ENCODE measurements around the gene KCNE3. TPM values are rescaled to one million over a fixed set of nuclear protein-coding genes. Genes with fewer than 3 reads are reported as not detected.

KCNE3 gene
- total RNA-seq, 1 donor, result 1.8 TPM

GRCh38 chr11:74459584-74459983, 7.8 kb downstream of the KCNE3 start:
- DNase-seq (ENCODE audit: insufficient read length, low spot score, missing footprints), result no peak
- no peaks in the 10 kb centered on the region for H3K36me3 ChIP-seq (ENCODE audit: insufficient read depth, low read length)
- H4K20me1 ChIP-seq (ENCODE audit: insufficient read depth, low read length), result no peaks in the 10 kb centered on the region
- H3K27me3 ChIP-seq (ENCODE audit: insufficient read depth, low read length), result no peaks in the 10 kb centered on the region
- H3K4me3 ChIP-seq (ENCODE audit: insufficient read depth, low read length), result no peak overlapping the region
- H3K79me2 ChIP-seq (ENCODE audit: insufficient read depth, low read length), result no peaks in the 10 kb centered on the region
- TF ChIP-seq, protein P1, sequence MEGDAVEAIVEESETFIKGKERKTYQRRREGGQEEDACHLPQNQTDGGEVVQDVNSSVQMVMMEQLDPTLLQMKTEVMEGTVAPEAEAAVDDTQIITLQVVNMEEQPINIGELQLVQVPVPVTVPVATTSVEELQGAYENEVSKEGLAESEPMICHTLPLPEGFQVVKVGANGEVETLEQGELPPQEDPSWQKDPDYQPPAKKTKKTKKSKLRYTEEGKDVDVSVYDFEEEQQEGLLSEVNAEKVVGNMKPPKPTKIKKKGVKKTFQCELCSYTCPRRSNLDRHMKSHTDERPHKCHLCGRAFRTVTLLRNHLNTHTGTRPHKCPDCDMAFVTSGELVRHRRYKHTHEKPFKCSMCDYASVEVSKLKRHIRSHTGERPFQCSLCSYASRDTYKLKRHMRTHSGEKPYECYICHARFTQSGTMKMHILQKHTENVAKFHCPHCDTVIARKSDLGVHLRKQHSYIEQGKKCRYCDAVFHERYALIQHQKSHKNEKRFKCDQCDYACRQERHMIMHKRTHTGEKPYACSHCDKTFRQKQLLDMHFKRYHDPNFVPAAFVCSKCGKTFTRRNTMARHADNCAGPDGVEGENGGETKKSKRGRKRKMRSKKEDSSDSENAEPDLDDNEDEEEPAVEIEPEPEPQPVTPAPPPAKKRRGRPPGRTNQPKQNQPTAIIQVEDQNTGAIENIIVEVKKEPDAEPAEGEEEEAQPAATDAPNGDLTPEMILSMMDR (IDR thresholded peaks at IDR 0.05; ENCODE audit: extremely low read depth, low read depth, low read length), result no peak
- H2AFZ ChIP-seq (ENCODE audit: low read length), result no peak overlapping the region
- no peak overlapping the region for H3K4me2 ChIP-seq (ENCODE audit: insufficient read depth, low read length)
- no peak overlapping the region for H3K27ac ChIP-seq (ENCODE audit: low read depth, low read length)
- peaks cover 8% of the 10 kb centered on the region for H3K4me1 ChIP-seq (ENCODE audit: insufficient read depth, low read length)
- no peaks in the 10 kb centered on the region for H3K9me3 ChIP-seq (ENCODE audit: low read depth, low read length)

GRCh38 chr11:74457356-74457755, 10.0 kb downstream of the KCNE3 start:
- H3K79me2 ChIP-seq (ENCODE audit: insufficient read depth, low read length), result no peaks in the 10 kb centered on the region
- no peak overlapping the region for H2AFZ ChIP-seq (ENCODE audit: low read length)
- peaks cover 5% of the 10 kb centered on the region for H3K27me3 ChIP-seq (ENCODE audit: insufficient read depth, low read length)
- no peaks in the 10 kb centered on the region for H4K20me1 ChIP-seq (ENCODE audit: insufficient read depth, low read length)
- no peak overlapping the region for H3K4me2 ChIP-seq (ENCODE audit: insufficient read depth, low read length)
- no peak for DNase-seq (ENCODE audit: insufficient read length, low spot score, missing footprints)
- H3K9me3 ChIP-seq (ENCODE audit: low read depth, low read length), result no peaks in the 10 kb centered on the region
- H3K4me1 ChIP-seq (ENCODE audit: insufficient read depth, low read length), result peaks cover 8% of the 10 kb centered on the region
- no peaks in the 10 kb centered on the region for H3K36me3 ChIP-seq (ENCODE audit: insufficient read depth, low read length)
- H3K4me3 ChIP-seq (ENCODE audit: insufficient read depth, low read length), result no peak overlapping the region
- TF ChIP-seq, protein P1 (IDR thresholded peaks at IDR 0.05; ENCODE audit: extremely low read depth, low read depth, low read length), result no peak
- H3K27ac ChIP-seq (ENCODE audit: low read depth, low read length), result no peak overlapping the region

GRCh38 chr11:74453373-74453975, 13.9 kb downstream of the KCNE3 start:
- H3K4me1 ChIP-seq (ENCODE audit: insufficient read depth, low read length), result peaks cover 12% of the 10 kb centered on the region
- no peak overlapping the region for H3K4me2 ChIP-seq (ENCODE audit: insufficient read depth, low read length)
- no peaks in the 10 kb centered on the region for H3K79me2 ChIP-seq (ENCODE audit: insufficient read depth, low read length)
- TF ChIP-seq, protein P1 (IDR thresholded peaks at IDR 0.05; ENCODE audit: extremely low read depth, low read depth, low read length), result peak; percentile 82
- peaks cover 5% of the 10 kb centered on the region for H3K27me3 ChIP-seq (ENCODE audit: insufficient read depth, low read length)
- no peak overlapping the region for H2AFZ ChIP-seq (ENCODE audit: low read length)
- no peaks in the 10 kb centered on the region for H3K9me3 ChIP-seq (ENCODE audit: low read depth, low read length)
- H3K36me3 ChIP-seq (ENCODE audit: insufficient read depth, low read length), result no peaks in the 10 kb centered on the region
- peak; percentile 91 for DNase-seq (ENCODE audit: insufficient read length, low spot score, missing footprints)
- H3K27ac ChIP-seq (ENCODE audit: low read depth, low read length), result no peak overlapping the region
- H4K20me1 ChIP-seq (ENCODE audit: insufficient read depth, low read length), result no peaks in the 10 kb centered on the region
- no peak overlapping the region for H3K4me3 ChIP-seq (ENCODE audit: insufficient read depth, low read length)

- H3K9me3 ChIP-seq (ENCODE audit: low read depth, low read length), result no peaks in the 10 kb centered on the region
- no peak overlapping the region for H3K27ac ChIP-seq (ENCODE audit: low read depth, low read length)
- no peaks in the 10 kb centered on the region for H4K20me1 ChIP-seq (ENCODE audit: insufficient read depth, low read length)
- peaks cover 12% of the 10 kb centered on the region for H3K4me1 ChIP-seq (ENCODE audit: insufficient read depth, low read length)
- no peak for DNase-seq (ENCODE audit: insufficient read length, low spot score, missing footprints)
- TF ChIP-seq, protein P1 (IDR thresholded peaks at IDR 0.05; ENCODE audit: extremely low read depth, low read depth, low read length), result no peak
- H3K4me3 ChIP-seq (ENCODE audit: insufficient read depth, low read length), result no peak overlapping the region
- no peak overlapping the region for H2AFZ ChIP-seq (ENCODE audit: low read length)
- H3K27me3 ChIP-seq (ENCODE audit: insufficient read depth, low read length), result peaks cover 5% of the 10 kb centered on the region
- no peaks in the 10 kb centered on the region for H3K36me3 ChIP-seq (ENCODE audit: insufficient read depth, low read length)
- H3K4me2 ChIP-seq (ENCODE audit: insufficient read depth, low read length), result no peak overlapping the region
- no peaks in the 10 kb centered on the region for H3K79me2 ChIP-seq (ENCODE audit: insufficient read depth, low read length)
These were observed 15.0 kb downstream of the KCNE3 start for GRCh38 chr11:74452366-74452765.
